Activated CD4-positive, alpha-beta T cell treated with anti-CD3 and anti-CD28 coated beads, Interleukin-2, Interleukin-6, amounts not matched to agents 100 ng/mL and 50 ng/mL, durations not matched to agents 16 hours and 8 hours (primary cell): ENCODE data around the gene ZMIZ1.
"Not testable (repeated sequence)": the region's sequence is repeated elsewhere in the genome, so short reads cannot be mapped to it uniquely, and the experiment has no call there.

Experiments
- DNase-seq: peaks from one replicate; pipeline ENCODE4 v3.0.0-alpha.2; 2020

Gene ZMIZ1

DNA sequence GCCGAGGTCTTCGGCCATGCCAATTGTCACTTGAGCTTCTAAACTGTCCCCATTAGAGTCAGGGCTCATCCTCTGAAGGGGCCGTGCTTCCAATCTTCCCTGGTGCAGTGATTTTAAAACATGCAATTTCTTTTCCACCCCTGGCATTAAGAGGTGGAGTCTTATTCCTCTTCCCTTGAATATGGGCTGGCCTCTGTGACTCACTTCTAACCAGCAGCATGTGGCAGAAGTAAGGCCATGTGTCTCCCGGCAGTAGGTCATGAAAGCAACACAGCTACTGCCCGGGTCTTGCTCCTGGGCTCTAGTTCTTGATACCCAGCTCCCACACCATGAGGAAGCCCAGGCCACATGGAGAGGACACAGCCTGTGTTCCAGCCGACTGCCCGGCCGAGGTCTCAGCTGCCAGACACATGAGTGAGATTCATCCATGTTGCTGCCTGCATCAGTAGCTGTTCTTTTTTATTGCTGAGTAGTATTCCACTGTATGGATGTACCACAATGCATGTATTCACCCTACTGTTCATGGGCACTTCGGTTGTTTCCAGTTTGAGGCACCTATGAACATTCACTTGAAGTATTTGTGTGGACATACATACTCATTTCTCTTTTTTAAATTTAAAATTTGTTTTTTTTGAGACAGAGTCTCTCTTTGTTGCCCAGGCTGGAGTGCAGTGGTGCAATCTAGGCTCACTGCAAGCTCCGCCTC lies 264.0 kb downstream of the ZMIZ1 start:
- not testable (repeated sequence) for DNase-seq

DNA sequence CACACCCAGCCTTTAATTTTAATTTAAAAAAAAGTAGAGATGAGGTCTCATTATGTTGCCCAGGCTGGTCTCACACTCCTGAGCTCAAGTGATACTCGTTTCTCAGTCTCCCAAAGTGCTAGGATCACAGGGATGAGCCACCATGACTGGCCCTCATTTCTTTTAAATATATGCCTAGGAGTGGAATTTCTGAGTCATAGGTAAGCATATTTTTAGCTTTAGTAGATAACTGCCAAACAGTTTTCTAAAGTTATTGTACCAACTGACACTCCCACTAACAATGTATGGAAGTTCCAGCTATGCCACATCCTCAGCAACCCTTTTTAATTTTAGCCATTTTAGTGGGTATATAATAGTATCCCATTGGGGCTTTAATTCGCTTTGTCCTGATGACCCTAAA lies 264.7 kb downstream of the ZMIZ1 start:
- no peak for DNase-seq

DNA sequence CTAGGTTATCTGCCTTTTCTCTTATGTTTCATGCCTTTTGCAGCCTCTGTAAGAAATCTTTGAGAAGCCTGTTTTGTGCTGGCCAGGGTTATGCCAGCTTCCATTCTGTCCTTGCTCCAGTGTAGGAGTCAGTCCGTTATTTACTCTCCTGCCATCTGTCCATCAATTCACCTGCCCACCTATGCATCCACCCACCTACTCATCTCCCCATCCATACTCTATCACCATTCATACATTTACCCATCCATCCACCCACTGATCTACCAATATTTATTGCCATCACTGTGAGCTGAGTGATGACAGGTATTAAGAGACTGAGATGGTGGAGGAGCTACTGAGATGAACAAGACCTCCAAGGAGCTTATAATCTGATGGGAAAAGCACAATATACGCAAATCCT lies 265.8 kb downstream of the ZMIZ1 start:
- DNase-seq: no peak

DNA sequence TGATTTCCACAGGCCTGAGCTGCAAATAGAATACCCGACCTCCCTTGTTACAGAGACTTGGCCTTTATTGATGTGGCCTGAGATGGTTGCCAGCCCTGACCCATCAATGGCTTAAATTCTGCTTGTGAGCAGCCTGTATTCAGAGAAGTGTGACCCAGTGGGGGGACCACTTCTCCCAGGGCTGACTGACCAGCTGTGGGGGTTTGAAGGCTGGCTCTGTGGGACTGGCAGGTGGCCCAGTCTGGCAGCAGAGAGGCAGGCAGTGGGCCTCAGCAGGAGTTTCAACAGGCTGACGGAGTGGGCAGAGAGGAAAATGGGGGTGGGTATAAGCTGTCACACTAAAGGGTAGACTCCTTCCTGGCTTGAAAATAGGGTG lies 266.3 kb downstream of the ZMIZ1 start:
- DNase-seq: no peak

DNA sequence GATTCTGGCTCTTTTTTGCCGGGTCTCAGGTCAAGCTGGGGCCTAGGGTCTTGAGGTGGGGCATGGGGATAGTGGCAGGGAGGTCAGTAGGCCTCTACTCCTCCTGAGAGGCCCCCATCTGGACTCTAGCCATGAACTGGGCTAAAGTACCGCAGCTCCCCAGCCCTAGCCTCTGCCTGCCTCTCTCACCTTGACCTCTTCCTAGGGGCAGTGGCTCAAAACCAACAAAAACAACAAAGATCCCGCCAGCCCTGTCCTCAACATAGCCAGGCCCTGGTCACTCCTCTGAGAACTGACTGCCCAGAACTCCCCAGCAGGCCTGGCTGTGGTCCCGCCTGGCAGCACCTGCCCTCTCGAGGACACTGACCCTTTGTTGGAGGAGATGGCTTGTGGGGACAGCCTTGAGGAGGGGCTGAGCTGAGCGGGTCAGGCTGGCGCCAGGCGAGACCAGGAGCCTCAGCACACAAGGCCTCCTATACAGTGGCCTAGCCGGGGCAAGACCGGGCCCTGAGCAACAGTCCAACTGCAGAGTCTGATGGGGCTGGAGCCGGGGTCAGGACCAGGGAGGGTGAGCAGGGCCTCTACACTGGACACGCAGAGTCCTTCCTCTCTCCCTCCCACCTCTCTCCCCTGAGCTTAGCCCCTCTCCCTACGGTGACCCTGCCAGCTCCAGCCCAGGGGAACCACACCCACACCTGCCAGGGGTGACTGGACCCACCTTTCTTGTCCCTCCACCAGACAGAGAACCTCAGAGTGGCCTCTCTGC lies 266.9 kb downstream of the ZMIZ1 start:
- DNase-seq: no peak

DNA sequence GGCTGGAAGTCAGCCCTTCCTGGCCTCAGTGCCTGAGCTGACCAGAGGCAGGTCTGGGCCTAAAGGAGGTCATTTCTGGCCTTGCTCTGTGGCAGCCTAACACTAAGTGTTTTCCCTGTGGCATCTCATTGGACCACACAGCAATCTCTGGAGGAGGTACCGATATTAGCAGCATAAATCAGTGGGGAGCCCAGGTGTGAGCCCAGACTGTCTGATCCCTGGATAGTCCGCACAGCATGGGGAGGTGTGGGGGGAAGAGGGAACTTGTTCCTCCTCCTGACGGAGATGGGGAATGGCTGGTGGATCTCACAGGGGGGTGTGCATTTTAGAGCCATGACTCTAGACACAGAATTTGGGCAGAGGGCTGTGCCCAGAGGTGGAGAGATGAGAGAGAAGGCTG lies 267.5 kb downstream of the ZMIZ1 start:
- DNase-seq: no peak

DNA sequence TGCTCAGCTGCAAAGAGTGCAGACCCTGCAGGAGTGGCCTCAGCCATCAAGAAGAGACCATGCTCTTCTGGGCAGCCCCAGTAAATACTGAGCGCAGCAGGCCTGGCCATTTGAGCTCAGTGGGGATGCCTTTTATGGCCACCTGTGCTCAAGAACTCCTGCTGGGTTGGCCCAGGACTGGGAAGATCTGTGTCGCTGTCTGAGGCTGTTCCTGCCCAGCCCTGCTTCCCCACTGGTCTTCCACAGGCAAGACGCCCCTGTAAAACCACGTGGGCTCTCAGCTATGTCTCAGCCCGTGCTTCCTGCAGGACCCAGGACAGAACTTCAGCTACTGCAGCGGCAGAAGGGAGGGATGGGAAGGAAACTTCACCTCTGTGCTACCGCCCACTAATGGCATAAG lies 268.0 kb downstream of the ZMIZ1 start:
- no peak for DNase-seq

DNA sequence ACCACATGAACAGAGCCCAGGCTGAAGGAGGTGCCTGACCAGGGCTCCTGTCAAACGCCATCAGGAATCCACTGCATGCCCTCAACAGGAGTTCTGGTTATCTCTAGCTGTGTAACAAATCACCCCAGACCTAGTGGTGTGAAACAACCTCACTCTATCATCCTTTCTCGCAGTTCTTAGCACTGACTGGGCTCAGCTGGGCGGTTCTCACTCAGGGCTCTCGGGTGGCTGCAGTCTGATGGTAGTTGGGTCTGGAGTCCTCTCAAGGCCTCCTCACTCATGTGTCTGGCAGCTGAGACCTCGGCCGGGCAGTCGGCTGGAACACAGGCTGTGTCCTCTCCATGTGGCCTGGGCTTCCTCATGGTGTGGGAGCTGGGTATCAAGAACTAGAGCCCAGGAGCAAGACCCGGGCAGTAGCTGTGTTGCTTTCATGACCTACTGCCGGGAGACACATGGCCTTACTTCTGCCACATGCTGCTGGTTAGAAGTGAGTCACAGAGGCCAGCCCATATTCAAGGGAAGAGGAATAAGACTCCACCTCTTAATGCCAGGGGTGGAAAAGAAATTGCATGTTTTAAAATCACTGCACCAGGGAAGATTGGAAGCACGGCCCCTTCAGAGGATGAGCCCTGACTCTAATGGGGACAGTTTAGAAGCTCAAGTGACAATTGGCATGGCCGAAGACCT lies 269.2 kb downstream of the ZMIZ1 start:
- DNase-seq: not testable (repeated sequence)

DNA sequence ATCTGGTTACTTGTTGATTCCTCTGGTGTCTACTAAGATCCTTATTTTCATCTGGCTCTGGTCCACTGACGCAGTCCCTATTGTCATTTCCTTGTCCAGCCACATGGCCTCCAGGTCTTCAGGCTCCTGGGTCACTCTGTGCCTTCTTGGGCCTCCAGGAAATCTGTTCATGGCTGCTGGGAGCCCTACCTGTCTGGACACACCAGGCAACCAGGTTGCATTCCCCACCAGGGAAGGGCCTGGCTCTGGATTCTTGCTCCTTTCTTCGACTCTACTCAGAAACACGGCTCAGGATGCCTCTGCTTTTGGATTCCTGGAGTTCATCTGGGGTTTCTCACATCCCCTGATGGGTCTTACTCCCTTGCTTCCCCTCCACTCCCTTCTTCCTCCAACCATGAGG lies 270.5 kb downstream of the ZMIZ1 start:
- DNase-seq: no peak

DNA sequence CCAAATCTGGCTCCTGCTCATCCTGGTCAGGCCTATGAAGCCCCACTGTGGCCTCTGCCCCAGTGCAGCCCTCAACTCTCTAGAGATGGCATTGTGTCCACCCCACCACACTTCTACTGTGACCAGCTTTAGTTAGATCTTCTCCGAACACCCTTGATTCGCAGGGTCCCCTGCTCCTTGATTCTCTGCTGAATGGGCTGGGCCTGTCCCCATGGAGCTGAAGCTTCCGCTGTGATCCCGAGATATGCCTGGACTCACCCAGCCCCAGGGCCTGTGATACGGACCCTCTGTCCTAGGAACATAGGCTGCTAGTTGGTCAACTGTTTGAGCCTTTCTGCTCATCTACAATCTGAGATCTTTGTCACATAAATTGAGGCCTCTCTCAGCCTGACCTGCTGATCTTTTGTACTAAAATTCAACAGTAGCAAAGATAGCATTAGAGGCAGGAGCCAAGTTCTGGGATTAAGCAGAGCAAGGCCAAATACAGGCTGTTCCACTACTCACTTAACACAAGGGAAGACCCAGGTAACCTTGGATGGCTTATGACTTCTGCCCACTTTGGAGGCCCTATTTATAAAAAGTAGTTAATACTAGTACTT lies 272.0 kb downstream of the ZMIZ1 start:
- no peak for DNase-seq

DNA sequence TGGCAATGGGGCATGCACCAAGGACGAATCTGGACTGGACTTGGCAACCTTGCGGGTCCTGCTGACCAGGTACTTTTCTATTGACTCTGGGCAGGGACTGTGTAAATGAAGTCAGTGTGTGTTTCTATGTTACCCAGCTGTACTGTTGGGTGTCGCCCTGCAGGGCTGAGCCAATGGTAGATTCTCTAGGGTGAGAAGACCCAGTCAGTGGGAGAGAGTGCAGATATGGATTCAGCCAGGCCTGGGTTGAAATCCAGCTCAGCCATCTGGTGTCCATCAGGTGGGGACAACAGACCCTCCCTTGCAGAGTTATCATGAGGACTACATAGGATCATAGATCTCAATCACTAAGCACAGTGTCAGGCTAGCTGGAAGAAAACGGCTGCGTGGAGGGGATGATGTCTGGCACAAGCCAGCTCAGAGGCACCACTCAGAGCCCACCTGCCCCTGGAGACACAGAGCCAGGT lies 273.6 kb downstream of the ZMIZ1 start:
- no peak for DNase-seq

DNA sequence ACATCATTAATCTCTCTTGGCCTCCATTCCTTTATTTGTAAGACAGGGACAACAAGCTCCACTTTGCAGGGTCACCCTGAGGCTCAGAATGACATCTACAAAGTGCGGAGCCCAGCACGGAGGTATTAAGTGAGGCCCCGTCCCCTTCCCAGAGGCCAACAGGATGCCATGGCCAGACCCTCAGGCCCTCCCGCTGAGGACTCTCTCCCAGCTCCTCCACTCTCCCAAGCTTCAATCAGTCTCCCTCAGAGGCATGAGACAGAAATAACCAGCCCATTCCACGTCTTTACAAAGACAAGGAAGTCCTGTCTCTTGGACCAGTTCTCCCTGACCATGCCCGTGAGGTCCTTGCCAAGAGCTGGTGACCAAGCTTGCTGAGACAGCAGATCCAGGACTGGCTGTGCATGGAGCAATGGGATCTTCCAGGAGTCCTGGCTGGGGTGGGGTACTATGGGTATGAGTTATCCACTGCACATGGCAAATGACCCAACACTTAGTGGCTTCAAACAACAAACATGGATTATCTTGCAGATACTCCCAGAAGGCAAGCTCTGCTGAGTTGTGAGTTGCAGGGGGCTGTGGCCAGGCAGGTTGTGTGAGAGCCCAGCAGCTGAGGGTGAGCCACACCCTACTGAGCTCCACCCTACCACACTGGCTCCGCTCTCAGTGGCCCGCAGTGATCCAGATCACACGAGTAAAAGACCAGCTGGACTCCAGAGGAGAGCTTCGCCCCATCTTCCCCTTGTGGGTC lies 274.2 kb downstream of the ZMIZ1 start:
- no peak for DNase-seq

DNA sequence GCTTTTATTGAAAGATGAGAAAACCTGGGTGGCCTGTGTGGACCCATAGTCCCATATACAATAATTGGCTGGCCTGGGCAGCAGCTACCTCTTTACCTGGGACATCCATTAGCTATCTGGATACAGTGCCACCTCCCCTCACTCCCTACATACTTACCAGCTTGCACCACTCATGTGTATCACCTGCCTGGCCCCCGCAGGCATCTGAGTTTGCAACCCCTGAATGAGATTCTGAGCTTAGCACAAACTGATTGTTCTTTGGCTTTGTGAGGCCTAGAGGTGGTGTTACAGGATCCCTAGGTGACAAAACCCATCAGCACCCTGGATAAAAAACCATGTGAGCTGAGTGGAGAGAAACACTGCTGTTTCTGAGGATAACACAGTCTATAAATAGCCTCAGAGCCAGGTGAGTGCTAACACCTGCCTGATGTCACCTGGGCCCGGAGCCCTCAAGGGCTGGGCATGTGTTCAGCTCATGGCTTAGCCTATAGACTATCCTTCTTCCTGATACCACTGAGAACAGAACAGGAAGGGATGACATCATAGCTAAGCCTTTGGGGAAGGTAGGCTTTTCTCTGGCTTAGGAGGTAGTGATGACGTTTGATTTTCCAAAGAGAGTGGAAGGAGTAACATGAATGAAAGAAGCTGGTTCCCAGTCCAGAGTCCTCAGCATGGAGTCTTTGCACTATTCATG lies 275.9 kb downstream of the ZMIZ1 start:
- no peak for DNase-seq

DNA sequence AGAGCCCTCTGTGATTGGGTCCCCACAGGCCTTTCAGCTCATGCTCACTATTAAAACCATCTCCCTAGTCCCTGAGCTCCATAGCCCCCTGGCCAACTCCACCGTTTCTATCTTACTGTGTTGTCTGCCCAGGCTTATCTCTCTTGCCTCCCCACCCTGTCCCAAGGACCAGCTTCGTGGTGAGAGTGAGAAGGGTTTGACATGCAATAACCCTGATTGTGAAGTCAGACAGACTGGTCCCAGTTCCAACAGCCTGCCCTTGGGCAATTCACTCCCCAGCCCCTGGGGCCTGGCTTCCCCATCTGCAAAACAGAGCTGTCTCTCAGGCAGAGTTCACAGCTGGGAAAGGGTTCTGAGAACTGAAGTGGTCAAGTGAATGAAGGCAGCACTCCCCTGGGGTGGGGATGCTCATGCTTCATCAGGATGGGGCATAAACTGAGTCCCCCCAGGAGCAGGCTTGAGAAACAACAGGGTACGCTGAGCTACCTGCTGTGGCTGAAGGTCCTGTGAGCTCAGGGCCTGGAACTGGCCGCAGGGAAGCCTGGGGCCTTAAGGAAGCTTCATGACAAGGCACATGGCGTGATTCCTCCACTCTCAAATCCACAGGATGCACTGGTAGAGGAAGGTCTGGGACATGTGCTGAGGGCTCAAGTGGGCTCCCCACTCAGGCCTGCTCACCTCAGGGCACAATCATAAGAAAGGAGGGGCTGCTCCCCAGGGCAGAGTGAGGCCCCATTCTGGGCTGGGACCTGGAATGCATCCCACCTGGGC lies 276.7 kb downstream of the ZMIZ1 start:
- no peak for DNase-seq

DNA sequence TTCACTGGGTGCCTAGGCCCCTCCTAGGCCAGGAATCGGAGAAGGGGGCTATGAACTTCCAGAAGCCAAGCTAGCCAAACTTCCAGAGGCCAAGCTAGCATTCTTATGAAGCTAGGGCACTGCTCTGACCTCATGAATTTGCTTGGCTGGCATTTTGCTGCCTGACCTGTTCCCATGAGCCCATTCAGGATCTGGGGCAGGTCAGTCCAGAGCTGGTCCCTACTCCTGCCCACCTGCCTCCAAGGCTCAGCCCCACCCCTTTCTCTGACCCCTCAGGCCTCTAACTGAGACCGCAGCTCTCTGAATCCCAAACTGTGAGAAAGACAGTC lies 277.2 kb downstream of the ZMIZ1 start:
- no peak for DNase-seq

DNA sequence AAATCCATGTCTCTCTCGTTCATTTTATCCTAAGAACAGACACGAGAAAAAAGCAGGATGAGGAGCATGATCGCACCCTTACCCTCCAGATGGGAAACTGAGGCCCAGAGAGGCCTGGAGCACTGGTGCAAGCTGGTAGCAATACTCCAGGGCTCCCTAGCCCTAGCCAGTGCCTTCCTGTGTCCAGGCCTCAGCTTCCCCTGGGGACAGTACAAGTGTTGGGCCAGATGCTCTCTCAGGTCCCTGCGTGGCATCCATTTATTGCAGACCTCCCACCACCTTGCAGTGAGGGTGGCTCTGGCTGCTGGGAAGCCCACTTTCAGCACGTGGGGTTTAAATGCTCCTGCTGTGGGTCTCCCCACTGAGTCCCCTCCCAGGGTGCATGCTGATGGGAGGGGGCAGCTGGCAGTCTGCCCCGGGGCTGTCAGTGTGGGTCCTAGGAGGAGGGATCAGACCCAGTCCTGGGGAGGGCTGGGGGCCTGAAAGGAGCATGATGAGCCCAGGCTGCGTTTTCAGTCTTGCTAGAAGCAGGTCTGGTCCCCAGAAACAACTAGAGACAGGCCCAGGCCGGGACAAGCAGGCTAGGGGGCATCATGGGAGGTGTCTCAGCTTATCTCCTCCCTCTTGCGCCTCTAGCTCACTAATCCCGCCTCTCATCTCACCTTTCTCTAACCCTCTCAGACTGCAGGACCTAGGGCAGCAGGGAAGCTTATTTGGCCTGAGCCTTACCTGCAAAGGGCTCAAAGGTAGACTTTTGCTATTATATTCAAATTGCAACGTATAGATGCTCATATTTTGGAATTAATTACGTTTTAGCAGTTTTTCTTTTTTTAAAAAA lies 277.8 kb downstream of the ZMIZ1 start:
- DNase-seq: no peak

DNA sequence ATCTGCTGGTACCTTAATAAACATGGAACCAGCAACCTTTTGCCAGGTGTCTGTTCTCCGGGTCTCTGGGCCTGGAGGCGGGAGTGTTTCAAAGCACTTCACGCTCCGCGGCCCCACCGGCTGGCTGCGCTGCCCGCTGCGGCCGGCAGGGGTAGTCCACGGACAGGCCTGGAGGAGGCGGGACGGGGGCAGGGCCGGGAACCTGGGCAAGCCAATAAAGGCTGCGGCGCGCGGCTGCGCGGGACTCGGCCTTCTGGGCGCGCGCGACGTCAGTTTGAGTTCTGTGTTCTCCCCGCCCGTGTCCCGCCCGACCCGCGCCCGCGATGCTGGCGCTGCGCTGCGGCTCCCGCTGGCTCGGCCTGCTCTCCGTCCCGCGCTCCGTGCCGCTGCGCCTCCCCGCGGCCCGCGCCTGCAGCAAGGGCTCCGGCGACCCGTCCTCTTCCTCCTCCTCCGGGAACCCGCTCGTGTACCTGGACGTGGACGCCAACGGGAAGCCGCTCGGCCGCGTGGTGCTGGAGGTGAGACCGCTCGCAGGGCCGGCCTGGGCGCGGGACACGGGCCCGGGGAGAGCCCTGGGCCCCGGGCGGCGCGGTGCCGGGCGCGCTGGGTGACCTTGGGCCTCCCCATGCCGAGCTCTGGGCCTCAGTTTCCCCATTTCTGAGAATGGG lies 278.6 kb downstream of the ZMIZ1 start, which contains the start of gene PPIF:
Gene PPIF, plus strand, starts transcription at position 244 of the 668 bp plus-strand sequence. Its CDS starts 80 bp downstream, at position 324.
- DNase-seq: peak; percentile 98

DNA sequence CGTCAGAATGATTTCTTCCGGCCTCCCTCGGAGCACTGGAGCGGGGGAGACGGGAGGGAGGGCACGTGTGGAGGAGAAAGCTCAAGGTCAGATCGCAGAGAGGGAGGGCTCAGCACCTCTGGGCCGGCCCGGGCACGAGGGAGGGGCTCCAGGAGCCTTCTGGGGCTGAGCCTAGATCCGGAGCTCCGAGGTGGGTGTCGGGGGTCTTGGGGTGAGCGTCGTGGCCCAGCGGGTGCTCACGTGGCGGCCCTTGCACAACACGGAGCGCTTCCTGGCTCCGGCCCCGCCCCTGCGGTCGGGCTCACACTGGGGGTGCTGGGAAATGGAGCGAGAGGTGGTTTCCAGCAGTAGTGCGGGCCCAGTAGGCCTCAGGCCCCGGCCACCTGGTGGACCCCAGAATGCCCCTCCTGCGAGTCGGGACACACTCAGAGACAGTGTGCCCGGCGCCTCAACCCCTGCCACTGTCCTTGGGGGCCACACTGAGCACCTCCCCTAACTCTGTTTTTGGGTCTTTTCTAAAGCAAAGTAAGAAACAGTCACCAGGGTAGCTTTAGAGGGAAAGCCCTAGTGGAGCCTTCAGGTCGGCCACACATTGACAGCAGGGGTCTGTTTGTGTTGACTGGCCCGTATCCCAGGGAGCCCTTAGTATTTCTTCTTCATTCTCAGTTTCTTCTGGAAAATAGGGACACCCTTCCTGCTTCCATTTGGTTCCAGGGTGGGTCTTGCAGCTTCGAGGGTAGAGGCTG lies 279.3 kb downstream of the ZMIZ1 start:
- peak; percentile 89 for DNase-seq

DNA sequence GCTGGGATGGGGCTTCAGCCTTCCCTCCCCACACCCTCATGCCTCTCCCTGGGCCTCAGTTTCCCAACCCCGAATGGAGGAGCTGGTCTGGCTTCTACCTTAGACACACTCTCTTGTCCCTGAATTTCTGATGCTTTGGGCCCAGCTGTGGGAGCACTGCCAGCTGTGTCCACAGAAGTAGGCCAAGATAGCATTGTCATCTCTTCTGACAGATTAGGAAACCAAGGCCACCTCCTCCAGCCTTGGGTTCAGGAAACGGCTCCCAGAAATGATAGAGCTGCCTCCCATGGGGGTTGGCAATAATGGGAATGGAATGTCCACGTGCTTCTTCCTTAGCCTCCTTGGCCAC lies 279.8 kb downstream of the ZMIZ1 start:
- no peak for DNase-seq
